GM21360 (cell line): ENCODE data around the gene PRC1.
A peak's percentile ranks its signal among the peaks of the same experiment; 100 is the strongest.
"Not testable (repeated sequence)": the region's sequence is repeated elsewhere in the genome, so short reads cannot be mapped to it uniquely, and the experiment has no call there.

ENCODE experiments used
- ATAC-seq: cut with Tn5 transposase; IDR thresholded peaks from one replicate; pipeline ENCODE4 v1.9.1; 2021; ENCODE audit warnings: mild to moderate bottlenecking, moderate library complexity; ENCODE audit not compliant: unreplicated experiment

The PRC1 gene, protein sequence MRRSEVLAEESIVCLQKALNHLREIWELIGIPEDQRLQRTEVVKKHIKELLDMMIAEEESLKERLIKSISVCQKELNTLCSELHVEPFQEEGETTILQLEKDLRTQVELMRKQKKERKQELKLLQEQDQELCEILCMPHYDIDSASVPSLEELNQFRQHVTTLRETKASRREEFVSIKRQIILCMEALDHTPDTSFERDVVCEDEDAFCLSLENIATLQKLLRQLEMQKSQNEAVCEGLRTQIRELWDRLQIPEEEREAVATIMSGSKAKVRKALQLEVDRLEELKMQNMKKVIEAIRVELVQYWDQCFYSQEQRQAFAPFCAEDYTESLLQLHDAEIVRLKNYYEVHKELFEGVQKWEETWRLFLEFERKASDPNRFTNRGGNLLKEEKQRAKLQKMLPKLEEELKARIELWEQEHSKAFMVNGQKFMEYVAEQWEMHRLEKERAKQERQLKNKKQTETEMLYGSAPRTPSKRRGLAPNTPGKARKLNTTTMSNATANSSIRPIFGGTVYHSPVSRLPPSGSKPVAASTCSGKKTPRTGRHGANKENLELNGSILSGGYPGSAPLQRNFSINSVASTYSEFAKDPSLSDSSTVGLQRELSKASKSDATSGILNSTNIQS

DNA sequence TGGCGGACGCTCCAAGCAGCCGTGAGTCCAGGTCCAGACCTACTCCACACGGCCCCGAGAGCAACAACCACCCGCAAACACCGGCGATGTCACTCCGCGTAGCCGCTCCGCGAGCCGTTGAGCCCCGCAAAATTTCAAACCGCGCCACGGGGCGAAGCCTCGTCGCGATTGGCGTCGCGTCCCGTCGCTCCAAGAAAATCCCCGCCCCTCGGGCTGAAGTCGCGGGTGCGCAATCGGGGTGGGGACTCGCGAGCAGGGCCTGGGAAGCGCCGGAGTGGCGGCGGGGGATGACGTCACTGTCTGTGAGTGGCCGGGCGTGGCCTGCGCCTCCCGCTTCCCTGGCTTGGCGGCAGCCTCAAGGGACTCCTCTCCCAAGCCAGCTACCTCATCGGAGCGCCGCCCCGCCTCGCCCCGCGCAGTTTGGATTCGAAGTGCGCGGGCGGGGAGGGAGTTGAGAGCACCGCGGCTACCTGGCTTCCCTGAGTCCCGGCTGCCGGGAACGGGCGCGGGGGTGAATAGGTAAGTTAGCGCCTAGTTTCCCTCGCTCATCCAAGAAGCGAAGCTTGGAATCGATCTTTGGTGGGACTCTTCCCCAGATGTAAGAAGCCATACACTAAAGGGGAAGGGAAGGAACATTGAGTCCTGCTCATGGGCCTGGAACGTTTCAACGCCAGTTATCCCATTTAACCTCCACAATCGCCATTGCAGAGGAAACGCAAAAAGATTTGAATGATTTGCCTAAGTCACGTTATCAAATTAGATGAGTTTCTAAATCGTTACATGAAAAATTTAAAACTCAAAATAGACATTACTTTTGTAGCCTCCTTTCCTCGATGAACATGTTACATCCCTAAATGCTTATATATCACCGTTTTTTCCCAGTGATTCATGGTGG lies at the start of gene PRC1:
TSS of gene PRC1 (minus strand) at position 119 of the 895 bp plus-strand sequence. CDS start at position 1, 118 bp downstream.
- ATAC-seq: peak; percentile 94

DNA sequence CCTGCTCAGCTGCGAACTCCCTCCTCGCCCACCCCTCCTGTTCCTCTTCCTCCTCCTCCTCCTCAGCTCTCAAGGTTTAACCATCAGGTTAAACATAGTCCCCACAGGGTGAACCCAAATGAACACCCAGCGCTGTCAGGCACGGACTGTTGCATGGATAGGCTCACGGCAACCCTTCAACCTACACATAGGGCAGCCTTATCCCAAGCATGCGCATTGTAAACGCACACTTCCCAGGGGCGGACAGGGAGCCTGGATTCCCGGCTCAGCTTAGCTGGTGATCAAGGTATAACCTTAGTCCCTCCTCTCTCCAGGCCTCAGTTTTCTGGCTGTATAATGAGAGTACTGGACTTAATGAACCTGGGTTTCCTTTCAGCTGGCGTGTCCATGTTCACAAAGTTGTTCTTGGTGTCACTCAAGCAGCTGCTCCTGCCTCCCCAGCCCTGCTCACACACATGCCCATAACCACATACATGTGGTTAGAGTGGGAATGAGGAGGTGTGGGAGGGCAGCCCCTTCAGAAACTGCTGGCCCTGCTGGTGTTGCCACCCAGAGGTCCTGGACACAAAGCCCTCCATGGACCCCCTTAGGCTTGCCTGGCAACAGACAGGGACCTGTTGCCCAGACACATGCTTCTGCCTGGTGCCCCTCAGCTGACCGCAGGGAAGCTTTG lies 49.0 kb upstream of the PRC1 start:
- no peak for ATAC-seq

DNA sequence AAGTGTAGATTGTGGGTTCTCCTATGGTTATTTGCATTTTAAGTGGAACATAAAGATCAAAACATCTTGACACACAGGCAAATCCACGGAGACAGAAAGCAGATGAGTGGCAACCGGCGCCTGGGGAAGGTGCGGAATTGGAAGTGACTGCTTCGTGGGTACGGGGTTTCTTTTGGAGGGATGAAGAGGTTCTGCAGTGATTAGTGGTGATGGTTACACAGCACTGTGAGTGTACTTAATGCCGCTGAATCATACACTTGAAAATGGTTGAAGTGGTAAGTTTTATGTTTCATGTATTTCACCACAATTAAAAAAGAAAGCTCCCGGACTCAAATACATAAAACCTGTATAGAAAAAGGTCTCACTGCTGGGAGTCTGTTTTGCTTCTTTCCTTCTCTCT lies 46.5 kb upstream of the PRC1 start:
- ATAC-seq: no peak

DNA sequence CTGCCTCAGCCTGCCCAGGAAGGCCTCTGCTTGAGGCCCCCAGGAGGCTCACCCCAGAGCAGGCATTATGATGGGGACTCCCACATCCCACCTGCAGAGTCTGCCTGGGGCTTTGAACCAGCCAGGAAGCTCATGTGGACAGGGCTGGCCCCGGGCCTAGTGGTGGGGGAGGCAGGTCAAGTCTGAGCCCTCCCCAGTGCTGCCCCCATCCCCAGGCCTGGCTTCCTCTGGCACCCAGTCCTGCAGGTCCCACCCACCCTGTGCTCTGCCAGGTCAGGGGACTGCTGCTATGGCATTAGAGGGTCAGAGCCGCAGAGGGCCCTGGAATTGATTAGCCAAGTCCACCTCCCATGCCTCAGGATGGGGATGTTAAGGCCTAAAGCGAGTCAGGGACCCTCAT lies 45.7 kb upstream of the PRC1 start:
- ATAC-seq: no peak

DNA sequence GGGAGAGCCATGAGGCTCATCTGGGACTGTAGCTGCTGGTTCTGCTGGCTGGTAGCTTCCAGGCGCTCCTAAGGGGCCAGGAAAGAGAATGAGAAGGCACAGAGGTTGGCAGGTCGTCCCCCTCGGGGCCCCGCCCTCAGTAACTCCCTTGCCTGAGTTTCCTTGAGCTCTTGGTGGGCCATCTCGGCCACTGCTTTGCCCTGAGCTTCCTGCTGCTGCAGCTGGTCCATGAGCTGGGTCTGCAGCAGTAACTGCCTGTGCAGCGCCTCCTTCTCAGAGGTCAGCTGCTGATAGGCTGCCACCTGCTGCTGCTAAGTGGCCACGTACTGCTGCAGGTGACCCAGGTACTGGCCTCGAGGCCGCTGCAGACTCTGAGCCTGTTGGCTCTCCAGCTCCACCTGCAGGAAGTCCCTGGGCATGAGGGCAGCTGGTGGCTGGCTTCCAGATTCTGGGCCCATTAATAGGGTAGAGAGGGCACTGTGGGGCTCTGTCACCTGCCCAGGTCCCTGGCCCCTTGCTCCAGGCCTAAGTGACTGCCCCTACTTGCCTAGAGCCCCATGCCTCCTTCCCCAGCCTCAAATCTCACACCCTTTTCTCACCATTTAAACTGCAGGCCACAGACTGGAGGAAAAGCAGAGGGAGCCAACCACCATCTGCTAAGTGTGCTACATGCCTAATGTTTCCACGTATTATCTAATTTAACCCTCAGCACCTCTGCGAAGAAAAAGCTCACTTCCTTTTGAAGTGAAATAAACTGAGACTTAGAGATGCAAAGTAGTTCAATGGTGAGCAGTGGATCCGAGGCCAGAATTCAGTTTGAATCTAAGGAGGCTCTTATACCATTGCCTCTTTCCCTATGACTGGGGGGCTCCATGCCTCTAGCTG lies 38.8 kb upstream of the PRC1 start:
- no peak for ATAC-seq

DNA sequence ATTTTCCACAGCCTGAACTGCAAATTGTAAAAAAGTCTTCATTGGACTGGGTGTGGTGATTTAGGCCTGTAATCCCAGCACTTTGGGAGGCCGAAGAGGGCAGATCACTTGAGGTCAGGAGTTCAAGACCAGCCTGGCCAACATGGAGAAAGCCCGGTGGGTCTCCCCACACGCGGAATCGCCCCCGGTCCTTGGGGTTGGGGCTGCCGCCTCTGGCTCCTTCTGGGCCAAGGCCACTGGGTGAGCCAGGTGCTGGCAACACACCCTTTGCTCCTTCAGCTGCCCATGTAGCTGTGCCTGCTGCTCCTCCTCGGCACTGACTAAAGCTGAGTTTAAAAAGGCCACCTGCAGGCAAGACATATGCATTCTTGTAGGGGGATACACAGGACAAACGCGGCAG lies 37.5 kb upstream of the PRC1 start:
- ATAC-seq: no peak

DNA sequence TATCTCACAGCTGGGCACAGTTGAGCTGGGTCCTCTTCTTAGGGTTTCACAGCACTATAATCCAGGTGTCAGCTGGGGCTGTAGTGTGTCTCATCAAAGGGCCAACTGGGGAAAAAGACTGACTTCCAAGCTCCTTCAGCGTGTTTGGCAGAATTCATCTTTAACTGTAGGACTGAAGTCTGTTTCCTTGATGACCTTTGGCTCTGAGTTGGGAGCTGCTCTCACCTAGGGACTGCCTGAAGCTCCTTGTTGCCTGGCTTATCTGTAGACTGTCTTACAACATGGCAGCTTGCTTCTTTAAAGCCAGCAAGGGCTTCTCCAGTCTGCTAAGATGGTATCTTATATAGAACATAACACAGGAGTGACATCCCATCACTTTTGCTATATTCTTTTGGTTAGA lies 33.3 kb upstream of the PRC1 start:
- no peak for ATAC-seq

DNA sequence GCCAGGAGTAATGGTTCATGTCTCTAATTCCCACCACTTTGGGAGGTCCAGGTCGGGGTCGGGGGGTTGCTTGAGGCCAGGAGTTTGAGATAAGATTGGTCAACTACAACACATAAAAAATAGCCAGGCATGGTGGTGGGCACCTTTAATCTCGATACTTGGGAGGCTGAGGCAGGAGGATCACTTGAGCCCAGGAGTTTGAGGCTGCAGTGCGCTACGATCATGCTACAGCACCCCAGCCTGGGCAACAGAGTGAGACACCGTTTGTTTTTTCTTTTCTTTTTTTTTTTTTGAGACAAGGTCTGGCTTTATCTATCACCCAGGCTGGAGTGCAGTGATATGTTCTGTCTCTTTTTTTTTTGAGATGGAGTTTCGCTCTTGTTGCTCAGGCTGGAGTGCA lies 29.4 kb upstream of the PRC1 start:
- no peak for ATAC-seq

DNA sequence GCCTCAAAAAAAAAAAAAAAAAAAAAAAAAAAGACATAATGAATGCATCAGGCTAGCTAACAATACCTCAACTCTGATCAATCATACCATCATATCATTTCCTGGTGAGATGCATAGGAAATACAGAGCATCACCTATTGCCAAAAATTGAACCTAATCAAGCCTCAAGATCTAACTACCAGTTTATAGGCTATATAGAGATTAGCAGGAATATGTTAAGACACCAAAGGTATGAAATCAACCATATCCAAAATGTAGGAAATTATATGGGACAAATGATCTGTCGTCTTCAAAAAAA lies 28.4 kb upstream of the PRC1 start:
- ATAC-seq: no peak

DNA sequence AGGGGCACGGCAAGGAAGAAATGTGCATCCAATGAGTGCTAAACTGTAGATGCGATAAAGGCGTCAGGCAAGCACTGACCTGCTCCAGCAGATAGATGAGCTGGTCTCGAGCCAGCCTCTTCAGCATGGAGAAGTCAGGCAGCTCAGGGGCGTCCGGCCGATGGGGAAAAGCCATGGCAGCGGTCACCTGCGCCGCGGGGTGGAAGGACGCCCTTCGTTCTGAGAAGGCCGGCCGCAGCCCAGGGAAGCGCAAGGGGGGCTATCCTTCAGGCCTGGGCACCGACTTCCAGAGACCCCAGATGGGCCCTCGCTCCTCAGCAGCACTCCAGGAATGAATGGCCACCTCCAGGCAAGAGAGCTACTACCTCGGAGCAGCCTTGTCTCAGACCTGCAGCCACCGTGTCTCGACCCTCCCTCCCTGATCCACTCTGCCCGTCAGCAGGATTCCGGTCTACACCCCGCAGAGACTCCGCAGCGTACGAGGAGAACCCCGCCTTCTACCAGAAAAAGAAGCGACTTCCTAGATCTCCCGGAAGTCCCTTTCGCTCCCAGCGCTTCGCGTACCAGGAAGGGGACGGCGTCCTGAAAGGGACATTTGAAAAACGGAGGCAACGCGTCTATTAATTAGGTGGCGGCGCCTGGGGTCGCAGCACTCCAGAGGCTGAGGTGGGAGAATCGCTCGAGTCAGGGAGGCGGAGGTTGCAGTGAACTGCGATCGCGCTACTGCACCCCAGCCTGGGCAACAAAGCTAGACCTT lies 27.9 kb upstream of the PRC1 start, which contains the start of gene VPS33B:
TSS of gene VPS33B (minus strand) at position 520 of the 757 bp plus-strand sequence. CDS start at position 175, 345 bp downstream.
- ATAC-seq: peak; percentile 54

DNA sequence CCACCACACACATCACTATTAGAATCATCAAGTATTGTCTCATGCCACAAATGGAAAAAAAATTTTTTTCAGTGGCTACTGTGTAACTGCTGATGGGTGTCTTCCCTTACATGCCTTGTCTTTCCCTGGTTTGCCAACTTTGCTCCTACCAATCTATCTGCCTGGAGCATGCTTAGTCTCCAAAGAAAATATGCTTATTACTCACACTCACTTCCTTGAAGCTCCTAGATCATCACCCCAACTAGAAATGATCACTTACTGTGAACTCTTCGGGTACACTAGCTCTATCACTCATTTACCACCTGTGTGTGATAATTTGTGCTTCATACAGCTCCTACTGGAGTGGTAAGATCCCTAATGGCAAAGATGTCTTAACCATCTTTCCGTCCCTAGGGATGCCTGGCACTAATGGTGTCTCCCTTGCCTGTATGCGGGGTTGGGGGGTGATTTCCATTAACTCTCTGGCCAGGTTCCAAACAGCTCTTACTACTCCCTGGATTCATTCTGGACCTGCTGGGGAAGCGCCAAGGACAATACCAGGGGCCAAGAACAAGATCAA lies 27.3 kb upstream of the PRC1 start:
- ATAC-seq: no peak

DNA sequence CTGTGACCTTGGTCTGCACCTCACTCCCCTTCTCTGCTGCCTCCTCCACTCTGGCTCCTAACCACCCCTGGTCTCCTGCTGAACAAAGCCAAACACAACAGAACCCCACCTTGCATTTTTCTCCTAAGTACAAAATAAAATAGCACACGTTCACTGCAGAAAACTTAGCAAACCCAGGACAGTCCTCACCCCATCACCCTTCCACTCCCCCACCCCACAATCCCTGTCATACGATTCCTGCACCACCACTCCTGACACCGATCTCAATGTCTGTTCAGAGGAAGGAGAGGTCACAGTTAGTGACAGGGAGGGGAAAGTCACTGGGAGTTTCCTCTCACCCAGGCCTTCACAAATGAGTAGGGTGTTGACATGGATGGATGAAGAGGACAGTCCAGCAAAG lies 23.8 kb upstream of the PRC1 start:
- no peak for ATAC-seq

DNA sequence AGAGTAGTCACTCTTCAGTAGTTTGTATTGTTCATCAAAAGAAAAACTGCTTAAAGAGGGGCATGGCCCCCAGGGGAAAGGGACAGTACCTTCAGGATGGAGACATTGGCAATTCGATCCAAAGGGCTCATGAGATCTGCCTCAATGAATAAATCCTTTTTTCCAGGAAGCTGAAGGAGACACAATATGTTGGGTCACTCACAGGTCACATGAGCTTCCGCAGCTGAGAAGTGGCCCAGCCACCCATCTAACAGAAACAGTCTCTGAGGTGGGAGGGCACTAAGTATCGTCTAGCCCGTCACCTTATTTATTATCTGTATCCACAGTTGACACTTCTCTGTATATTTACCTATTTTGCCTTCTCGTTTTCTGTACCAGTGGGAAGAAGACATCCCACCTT lies 23.4 kb upstream of the PRC1 start:
- no peak for ATAC-seq

DNA sequence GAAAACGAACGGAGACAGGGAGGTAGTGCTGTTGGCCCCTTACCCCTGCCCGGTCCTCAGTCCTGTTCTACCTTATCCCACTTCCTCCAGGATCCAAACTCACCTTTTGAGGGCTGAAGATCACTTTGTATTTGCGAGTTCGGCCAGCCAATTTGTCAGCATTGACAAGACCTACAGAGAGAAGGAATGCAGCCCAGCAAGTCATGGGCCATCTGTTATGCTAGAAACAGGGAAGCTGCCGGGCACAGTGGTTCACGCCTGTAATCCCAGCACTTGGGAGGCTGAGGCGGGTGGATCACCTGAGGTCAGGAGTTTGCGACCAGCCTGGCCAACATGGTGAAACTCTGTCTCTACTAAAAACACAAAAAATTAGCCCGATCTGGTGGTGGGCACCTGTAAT lies 19.4 kb upstream of the PRC1 start:
- ATAC-seq: not testable (repeated sequence)

DNA sequence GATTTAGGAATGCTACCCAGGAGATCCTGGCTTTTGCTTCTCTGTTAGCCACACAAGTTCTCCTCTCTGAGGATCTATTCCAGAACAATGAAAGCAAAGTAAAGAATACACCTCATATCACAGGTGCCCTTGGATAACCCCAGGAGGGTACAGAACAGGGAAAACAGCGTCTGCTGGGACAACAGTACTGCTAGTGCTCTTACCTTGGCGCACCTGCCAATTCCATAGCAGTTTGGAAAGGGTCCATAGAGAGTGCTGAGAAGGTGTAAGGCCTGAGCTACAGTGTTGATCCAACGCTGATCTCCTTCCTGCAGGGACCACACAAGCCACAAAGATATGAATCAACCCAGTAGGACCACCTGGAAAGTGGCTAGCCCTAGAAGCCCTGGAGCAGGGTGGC lies 12.9 kb upstream of the PRC1 start:
- ATAC-seq: no peak

DNA sequence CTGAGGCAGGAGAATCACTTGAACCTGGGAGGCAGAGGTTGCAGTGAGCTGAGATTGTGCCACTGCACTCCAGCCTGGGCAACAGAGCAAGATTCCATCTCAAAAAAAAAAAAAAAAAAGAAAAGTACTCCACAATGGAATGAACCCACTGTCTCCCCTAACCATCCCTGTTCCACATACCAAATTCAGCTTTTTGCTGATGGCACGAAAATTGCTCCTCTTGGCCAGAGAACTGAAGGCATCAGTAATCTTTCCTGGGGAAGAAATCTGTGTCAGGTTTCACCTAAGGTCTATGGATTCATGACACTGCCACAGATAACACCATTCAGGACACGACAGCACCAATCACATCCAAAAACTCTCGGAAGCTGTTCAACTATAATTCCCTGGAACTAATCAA lies 6.9 kb upstream of the PRC1 start:
- ATAC-seq: no peak

DNA sequence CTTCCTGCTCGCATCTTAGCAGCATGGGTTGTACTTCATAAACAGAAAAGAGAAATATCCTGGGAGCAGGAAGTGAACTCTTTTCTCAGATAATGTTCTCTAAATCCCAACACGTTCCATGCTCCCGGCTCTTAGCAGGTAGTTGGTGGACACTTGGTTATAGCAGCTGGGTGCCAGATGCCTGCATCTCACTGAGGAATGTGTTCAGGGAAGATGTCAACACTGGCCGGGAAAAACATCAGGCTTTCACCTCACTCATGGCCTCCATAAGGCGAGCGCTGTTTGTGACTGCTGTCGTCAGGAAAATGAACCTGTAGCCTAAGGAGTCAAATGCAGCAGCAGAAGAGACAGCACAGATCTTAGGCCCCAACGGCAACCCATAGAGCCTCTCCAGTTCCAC lies 4.4 kb upstream of the PRC1 start:
- no peak for ATAC-seq

DNA sequence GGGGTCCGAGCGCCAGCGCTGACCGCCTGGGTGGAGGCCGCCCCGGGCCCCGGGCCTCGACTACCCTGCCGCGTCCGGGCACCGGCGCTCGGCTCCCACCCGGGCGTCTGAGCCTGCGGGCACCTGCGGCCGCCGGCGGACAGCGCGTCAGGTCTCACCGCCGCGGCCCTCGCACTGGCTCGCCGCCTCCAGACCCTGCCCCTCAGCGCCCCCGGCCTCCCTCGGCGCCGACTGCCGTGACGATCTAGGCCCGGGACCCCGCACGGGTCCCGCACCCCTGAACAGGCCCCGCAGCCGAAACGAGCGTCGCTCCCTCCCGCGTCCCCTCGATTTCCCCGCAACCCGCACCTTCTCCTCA lies 297 bp downstream of the PRC1 start:
- ATAC-seq: peak; percentile 13

DNA sequence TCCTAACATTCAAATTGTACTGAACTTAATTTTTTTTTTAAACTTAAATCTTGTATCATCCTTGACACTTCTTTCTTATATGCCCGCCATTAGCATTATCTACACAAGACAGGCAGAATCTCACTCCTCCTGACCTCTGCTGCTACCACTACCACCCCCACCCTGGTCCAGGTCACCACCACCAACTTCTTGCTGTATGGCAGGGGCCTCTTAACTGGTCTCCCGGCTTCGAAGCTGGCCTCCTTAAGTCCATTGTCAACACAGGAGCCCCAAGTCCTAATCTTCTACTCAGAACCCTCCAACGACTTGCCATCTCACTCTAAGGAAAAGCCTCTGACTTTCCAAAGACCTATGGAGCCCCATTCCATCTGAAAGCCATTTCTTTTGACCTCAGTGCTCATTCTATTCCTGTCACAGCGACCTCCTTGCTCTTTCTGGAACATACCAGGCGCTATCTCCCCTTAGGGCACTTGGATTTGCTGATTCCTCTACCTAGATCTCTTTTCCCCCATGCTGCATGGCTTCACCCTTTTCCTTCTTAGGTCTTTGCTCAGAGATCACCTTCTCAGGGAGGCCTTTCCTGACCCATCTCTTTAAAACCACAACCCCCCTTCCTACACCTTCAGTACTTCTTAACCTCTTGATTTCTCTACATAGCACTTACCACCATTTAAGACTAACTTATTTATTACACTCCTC lies 2.6 kb downstream of the PRC1 start:
- ATAC-seq: no peak
